MM.1S (cell line): ENCODE results near the gene STEAP1.

Experiments
- DNase-seq: peaks from one replicate; pipeline ENCODE4 v3.0.0-alpha.2; 2015
- H2AFZ ChIP-seq: fragments of 300-600 bp; sonication (generic); 2 replicates; pipeline ENCODE4 v1.6.0; 2016; ENCODE audit warnings: antibody characterized with exemption, low read length
- H3F3A ChIP-seq: fragments of 300-600 bp; sonication (generic); 2 replicates; pipeline ENCODE4 v1.6.1; 2016; ENCODE audit warnings: mild to moderate bottlenecking, antibody characterized with exemption, low read length, moderate library complexity, mixed read lengths; ENCODE audit not compliant: insufficient read depth
- H3K27ac ChIP-seq: fragments of 300-600 bp; sonication (generic); 2 replicates; pipeline ENCODE4 v1.5.1; 2016; ENCODE audit warnings: mild to moderate bottlenecking, low read length
- H3K27me3 ChIP-seq: fragments of 300-600 bp; sonication (generic); replicated peaks from 2 replicates; pipeline ENCODE4 v1.6.0; 2016; ENCODE audit warnings: low read length; ENCODE audit not compliant: insufficient read depth
- H3K36me3 ChIP-seq: fragments of 300-600 bp; sonication (generic); replicated peaks from 2 replicates; pipeline ENCODE4 v1.6.1; 2016; ENCODE audit warnings: mild to moderate bottlenecking, low read length, mixed read lengths; ENCODE audit not compliant: insufficient read depth
- H3K4me1 ChIP-seq: fragments of 300-600 bp; sonication (generic); 2 replicates; pipeline ENCODE4 v1.6.1; 2016; ENCODE audit warnings: low read length, mixed read lengths
- H3K4me2 ChIP-seq: fragments of 300-600 bp; sonication (generic); 2 replicates; pipeline ENCODE4 v1.6.0; 2016; ENCODE audit warnings: low read depth, low read length
- H3K4me3 ChIP-seq: fragments of 300-600 bp; sonication (generic); 2 replicates; pipeline ENCODE4 v1.5.1; 2016; ENCODE audit warnings: low read length, mixed read lengths
- H3K79me2 ChIP-seq: fragments of 300-600 bp; sonication (generic); 2 replicates; pipeline ENCODE4 v1.6.1; 2016; ENCODE audit warnings: mixed run types, low read length, mixed read lengths
- H3K9ac ChIP-seq: fragments of 300-600 bp; sonication (generic); 2 replicates; pipeline ENCODE4 v1.6.1; 2016; ENCODE audit warnings: low read length, mixed read lengths
- H3K9me2 ChIP-seq: fragments of 300-600 bp; sonication (generic); replicated peaks from 2 replicates; pipeline ENCODE4 v1.6.1; 2016; ENCODE audit warnings: mild to moderate bottlenecking, low read length, mixed read lengths; ENCODE audit not compliant: insufficient read depth
- H3K9me3 ChIP-seq: fragments of 300-600 bp; sonication (generic); replicated peaks from 2 replicates; pipeline ENCODE4 v1.6.1; 2016; ENCODE audit warnings: mild to moderate bottlenecking, low read length, mixed read lengths; ENCODE audit not compliant: insufficient read depth
- H4K20me1 ChIP-seq: fragments of 300-600 bp; sonication (generic); 2 replicates; pipeline ENCODE4 v1.6.1; 2016; ENCODE audit warnings: mild to moderate bottlenecking, low read length, moderate library complexity, mixed read lengths; ENCODE audit not compliant: insufficient read depth
- CTCF ChIP-seq: fragments of 300-600 bp; sonication (generic); IDR thresholded peaks from 2 replicates; pipeline ENCODE4 v1.5.1; 2016; ENCODE audit warnings: antibody characterized with exemption, low read length, mixed read lengths
- EZH2 ChIP-seq: fragments of 300-600 bp; sonication (generic); optimal IDR thresholded peaks from 2 replicates; pipeline ENCODE3; 2017; ENCODE audit warnings: low read depth, mild to moderate bottlenecking, antibody characterized with exemption, low read length, mixed read lengths
- EZH2phosphoT487 ChIP-seq: fragments of 300-600 bp; sonication (generic); IDR thresholded peaks from 2 replicates; pipeline ENCODE4 v1.6.1; 2018; ENCODE audit warnings: antibody characterized with exemption, low read length

STEAP1 gene

DNA sequence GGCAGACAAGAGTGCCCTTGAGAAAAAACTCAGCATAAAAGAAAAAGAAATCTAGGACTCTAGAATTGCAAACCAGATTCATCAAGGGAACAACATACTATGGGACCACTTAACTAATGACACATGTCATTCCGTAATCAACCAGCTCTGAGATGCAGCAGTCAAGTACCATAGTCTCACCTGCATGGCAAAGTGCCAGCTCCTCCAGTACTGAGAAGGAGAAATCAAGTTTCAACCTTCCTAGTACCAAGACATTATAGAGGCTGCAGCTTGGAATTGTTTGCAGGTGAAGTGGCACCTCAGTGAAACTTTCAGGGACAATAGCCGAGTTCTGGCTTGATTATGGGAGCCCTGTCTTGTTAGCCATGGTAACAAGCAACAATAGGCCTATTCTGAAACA is 11.5 kb downstream of the STEAP1 start:
- H3K27ac ChIP-seq = no peak overlapping the region
- H3K4me2 ChIP-seq = no peak overlapping the region

DNA sequence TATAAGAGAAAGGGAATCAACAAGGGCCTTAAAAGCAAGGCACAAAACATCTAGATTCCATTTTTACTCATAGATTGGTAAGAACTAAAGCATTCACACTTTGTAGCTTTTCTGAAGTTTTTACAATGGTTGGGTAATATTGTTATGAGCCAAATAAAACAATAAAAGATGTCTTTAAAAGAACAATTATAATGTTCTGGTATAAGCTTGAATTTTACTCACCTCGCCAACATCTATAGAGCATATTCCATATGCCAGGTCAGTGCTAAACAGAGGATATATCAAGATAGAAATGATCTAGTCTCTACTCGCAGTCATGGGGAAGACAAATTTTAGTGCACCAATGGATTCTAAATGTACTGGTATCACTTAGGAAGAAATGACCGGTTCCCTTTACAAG is 11.9 kb downstream of the STEAP1 start:
- no peaks in the 10 kb centered on the region for H3K4me1 ChIP-seq
- DNase-seq = no peak

More for the DNA sequence above, 11.5 kb downstream of the STEAP1 start:
- Histone ChIP-seq H3K4me3 (no peak overlapping the region), H2AFZ (no peak overlapping the region), H3K9ac (no peak overlapping the region), H3K79me2 (no peaks in the 10 kb centered on the region), H3K27me3 (0 out of 2 replicates have a peak, but pooled peaks cover 5% of the 10 kb centered on the region), H4K20me1 (no peaks in the 10 kb centered on the region), H3K36me3 (no peaks in the 10 kb centered on the region), H3F3A (no peaks in the 10 kb centered on the region), H3K4me1 (no peaks in the 10 kb centered on the region), H3K9me3 (no peaks in the 10 kb centered on the region), H3K9me2 (no peaks in the 10 kb centered on the region)
- DNase-seq = no peak
- TF ChIP-seq EZH2phosphoT487 = no peak
- TF ChIP-seq EZH2 = no peak
- TF ChIP-seq CTCF = no peak

DNA sequence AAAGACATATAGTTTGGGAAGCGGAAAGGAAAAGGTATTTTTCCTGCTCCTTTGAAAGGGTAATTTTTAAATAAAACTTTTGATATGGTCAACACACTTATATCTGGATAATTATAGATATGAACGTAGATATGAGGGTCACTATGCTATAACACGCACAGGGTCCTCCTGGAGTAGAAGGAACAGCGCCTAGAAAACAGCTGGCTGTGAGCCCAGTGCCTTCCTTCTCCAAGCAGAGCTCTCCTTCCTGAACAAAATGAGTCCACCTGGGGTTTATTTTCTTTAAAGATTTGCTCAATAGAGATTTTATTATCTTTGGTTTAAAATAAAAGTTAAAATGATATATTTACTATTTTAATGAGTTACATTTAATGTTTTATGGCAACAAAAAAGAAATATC is 13.1 kb downstream of the STEAP1 start:
- Histone ChIP-seq H2AFZ (no peak overlapping the region), H3K4me3 (no peak overlapping the region), H3K36me3 (no peaks in the 10 kb centered on the region), H3K27ac (no peak overlapping the region), H3K27me3 (0 out of 2 replicates have a peak, but pooled peaks cover 5% of the 10 kb centered on the region), H3F3A (no peaks in the 10 kb centered on the region), H3K4me1 (no peaks in the 10 kb centered on the region; the same call in 1 of the 2 replicates), H3K9ac (no peak overlapping the region), H4K20me1 (no peaks in the 10 kb centered on the region), H3K4me2 (no peak overlapping the region), H3K9me3 (no peaks in the 10 kb centered on the region), H3K9me2 (no peaks in the 10 kb centered on the region), H3K79me2 (no peaks in the 10 kb centered on the region)
- DNase-seq = no peak
- no peak for TF ChIP-seq CTCF
- no peak for TF ChIP-seq EZH2
- TF ChIP-seq EZH2phosphoT487 = no peak

More for the DNA sequence above, 11.9 kb downstream of the STEAP1 start:
- H3K79me2 ChIP-seq = no peaks in the 10 kb centered on the region
- H3K9me3 ChIP-seq = no peaks in the 10 kb centered on the region
- no peak overlapping the region for H3K4me2 ChIP-seq
- H3K9ac ChIP-seq = no peak overlapping the region
- 0 out of 2 replicates have a peak, but pooled peaks cover 5% of the 10 kb centered on the region for H3K27me3 ChIP-seq
- H3F3A ChIP-seq = no peaks in the 10 kb centered on the region
- no peak overlapping the region for H3K27ac ChIP-seq
- no peak overlapping the region for H3K4me3 ChIP-seq
- H3K36me3 ChIP-seq = no peaks in the 10 kb centered on the region
- TF ChIP-seq EZH2 (no peak), CTCF (no peak), EZH2phosphoT487 (no peak)
- H2AFZ ChIP-seq = no peak overlapping the region
- H4K20me1 ChIP-seq = no peaks in the 10 kb centered on the region
- no peaks in the 10 kb centered on the region for H3K9me2 ChIP-seq
